AG09309 (cell line): Measurements from ENCODE around the gene SASH1.
"Not testable (repeated sequence)": the region's sequence is repeated elsewhere in the genome, so short reads cannot be mapped to it uniquely, and the experiment has no call there.

ENCODE experiments used
- DNase-seq: peaks from one replicate; pipeline ENCODE4 v3.0.0-alpha.2; 2010; ENCODE audit warnings: low read depth
- H3K4me3 ChIP-seq: 2 replicates; pipeline ENCODE4 v1.5.1; 2011; ENCODE audit warnings: mild to moderate bottlenecking, low read depth, low read length, moderate library complexity; ENCODE audit not compliant: control insufficient read depth
- TF ChIP-seq, protein P1 (sequence below): IDR thresholded peaks from 2 replicates; pipeline ENCODE4 v1.5.1; 2011; ENCODE audit warnings: mild to moderate bottlenecking, low read depth, low read length, inconsistent platforms; ENCODE audit not compliant: insufficient read depth, control insufficient read depth; ENCODE audit errors: missing control alignments

The SASH1 gene

DNA sequence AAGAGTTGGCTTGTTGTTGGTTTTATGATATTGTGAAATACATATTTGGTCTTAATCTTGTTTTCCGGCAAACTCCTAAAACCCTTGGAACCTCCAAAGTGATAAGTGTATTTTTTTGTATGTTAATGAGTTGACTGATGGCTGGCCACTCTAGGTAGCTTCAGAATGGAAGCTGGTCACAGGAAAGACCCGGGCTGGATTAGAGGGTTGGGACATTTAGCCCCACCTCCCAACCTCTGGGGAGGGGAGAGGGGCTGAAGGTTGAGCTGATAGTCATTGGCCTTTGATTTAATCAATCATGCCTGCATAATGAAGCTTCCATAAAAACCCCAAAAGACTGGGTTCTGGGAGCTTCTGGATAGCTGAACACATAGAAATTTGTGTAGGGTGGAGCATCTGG is 42.7 kb downstream of the SASH1 start:
- DNase-seq: no peak
- no peak overlapping the region for H3K4me3 ChIP-seq
- TF ChIP-seq, protein P1, sequence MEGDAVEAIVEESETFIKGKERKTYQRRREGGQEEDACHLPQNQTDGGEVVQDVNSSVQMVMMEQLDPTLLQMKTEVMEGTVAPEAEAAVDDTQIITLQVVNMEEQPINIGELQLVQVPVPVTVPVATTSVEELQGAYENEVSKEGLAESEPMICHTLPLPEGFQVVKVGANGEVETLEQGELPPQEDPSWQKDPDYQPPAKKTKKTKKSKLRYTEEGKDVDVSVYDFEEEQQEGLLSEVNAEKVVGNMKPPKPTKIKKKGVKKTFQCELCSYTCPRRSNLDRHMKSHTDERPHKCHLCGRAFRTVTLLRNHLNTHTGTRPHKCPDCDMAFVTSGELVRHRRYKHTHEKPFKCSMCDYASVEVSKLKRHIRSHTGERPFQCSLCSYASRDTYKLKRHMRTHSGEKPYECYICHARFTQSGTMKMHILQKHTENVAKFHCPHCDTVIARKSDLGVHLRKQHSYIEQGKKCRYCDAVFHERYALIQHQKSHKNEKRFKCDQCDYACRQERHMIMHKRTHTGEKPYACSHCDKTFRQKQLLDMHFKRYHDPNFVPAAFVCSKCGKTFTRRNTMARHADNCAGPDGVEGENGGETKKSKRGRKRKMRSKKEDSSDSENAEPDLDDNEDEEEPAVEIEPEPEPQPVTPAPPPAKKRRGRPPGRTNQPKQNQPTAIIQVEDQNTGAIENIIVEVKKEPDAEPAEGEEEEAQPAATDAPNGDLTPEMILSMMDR: no peak

GRCh38 chr6:148388521-148388920 is 45.9 kb downstream of the SASH1 start:
- no peak for DNase-seq
- no peak overlapping the region for H3K4me3 ChIP-seq
- TF ChIP-seq, protein P1: no peak

DNA sequence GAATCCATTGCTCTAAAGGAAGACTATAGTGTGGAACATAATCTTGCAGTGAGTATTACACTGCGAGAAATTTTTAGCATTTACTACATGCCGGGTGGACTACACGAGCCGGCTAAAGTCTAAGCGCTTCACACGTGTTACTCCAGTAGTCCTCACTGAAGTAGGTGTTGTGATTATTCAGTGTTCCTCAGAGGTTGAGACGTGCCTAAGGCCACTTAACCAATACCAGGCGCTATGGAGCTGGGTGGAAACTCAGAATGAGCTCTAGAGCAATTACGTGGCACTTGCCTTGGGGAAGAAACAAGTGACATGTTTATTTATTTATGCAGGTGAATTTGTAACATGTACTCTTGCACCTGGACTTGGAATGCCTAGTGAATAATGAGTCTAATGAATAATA is 46.4 kb downstream of the SASH1 start:
- DNase-seq: no peak

GRCh38 chr6:148389917-148390316 is 47.3 kb downstream of the SASH1 start:
- H3K4me3 ChIP-seq: no peak overlapping the region
- no peak for DNase-seq
- TF ChIP-seq, protein P1: no peak

More for the DNA sequence above, 46.4 kb downstream of the SASH1 start:
- no peak overlapping the region for H3K4me3 ChIP-seq
- TF ChIP-seq, protein P1: no peak

DNA sequence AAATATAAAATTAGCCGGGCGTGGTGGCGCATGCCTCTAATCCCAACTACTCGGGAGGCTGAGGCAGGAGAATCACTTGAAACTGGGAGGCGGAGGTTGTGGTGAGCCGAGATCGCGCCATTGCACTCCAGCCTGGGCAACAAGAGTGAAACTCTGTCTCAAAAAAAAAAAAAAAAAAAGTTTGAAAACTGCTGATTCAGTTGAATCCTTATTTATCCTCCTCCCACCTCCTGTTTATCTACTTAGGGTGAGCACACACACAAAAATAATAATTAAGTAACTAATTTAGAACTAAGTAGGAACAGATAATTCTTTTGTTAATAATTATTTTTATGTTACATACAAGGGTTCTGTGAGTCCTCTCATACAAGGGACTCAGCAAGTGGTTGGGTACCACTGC is 49.5 kb downstream of the SASH1 start:
- not testable (repeated sequence) for H3K4me3 ChIP-seq, DNase-seq

DNA sequence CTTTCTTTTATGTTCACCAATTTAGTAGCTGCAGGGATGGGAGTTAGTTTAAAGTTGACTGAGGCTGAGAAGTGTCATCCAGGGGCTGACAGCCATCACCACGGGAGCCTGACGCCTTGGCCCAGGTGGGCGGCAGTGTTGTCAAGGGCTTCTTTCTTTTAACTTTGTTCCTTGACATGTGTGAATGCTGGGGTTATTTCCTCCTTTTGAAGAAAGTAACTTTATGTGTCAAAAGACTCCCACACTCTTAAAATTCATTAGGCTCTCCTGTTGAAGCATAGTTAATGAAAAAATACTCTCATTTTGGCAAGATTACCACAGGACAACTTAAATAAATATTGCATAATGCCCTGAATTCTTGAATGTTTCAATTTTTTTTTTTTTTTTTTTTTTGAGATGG is 50.0 kb downstream of the SASH1 start:
- TF ChIP-seq, protein P1: no peak
- H3K4me3 ChIP-seq: no peak overlapping the region
- DNase-seq: no peak

- DNase-seq: no peak
- H3K4me3 ChIP-seq: no peak overlapping the region
- TF ChIP-seq, protein P1: no peak
Observed at GRCh38 chr6:148395583-148396101, 53.0 kb downstream of the SASH1 start.

- no peak overlapping the region for H3K4me3 ChIP-seq
- DNase-seq: no peak
- TF ChIP-seq, protein P1: no peak
Observed at GRCh38 chr6:148396411-148396810, 53.8 kb downstream of the SASH1 start.
